ENCODE results near the gene FREM3.

FREM3 gene

DNA sequence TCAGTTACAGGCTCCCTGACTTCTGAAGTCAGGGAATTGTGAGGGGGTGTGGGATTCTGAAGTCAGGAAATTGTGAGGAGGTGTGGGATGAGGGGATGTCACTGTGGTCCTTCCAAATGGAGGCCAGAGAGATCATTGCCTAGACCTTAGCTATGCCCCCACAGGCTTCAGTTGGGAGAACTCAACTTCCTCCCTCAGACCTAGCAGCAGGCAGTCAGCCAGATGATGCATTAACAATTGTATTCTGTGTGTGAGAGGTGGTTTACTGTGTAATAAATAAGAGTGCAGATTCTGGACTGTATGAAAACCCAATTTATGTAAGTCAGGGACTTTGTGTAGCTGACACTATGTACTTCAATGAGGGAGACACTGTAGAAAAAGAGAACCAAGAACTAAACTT is 65.7 kb downstream of the FREM3 start:
- no peak overlapping the region for H3K27ac ChIP-seq
- TF ChIP-seq, protein P1, sequence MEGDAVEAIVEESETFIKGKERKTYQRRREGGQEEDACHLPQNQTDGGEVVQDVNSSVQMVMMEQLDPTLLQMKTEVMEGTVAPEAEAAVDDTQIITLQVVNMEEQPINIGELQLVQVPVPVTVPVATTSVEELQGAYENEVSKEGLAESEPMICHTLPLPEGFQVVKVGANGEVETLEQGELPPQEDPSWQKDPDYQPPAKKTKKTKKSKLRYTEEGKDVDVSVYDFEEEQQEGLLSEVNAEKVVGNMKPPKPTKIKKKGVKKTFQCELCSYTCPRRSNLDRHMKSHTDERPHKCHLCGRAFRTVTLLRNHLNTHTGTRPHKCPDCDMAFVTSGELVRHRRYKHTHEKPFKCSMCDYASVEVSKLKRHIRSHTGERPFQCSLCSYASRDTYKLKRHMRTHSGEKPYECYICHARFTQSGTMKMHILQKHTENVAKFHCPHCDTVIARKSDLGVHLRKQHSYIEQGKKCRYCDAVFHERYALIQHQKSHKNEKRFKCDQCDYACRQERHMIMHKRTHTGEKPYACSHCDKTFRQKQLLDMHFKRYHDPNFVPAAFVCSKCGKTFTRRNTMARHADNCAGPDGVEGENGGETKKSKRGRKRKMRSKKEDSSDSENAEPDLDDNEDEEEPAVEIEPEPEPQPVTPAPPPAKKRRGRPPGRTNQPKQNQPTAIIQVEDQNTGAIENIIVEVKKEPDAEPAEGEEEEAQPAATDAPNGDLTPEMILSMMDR (IDR thresholded peaks at IDR 0.05), result no peak
- TF ChIP-seq ZFX (IDR thresholded peaks at IDR 0.05; ENCODE audit: borderline replicate concordance), result no peak

DNA sequence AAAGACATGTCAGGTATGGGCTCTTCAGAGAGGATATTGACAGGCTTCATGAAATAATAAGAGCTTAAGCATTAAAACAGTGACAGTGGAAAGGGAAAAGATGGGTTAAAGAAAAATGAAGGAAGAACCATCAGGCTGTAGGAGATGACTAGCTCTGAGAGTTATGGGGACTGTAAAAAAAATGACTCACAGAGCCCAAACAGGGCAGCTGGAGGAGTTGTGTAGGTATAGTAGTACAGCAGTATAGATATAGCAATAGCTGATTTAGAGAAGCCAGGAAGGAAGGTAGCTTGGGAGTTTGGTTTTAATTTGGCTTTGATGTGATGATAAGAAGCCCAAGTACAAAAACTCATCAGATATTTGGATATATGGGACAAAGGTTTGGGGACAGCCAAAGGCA is 66.6 kb downstream of the FREM3 start:
- no peak overlapping the region for H3K27ac ChIP-seq
- TF ChIP-seq, protein P1 (IDR thresholded peaks at IDR 0.05), result no peak
- no peak for TF ChIP-seq ZFX (IDR thresholded peaks at IDR 0.05; ENCODE audit: borderline replicate concordance)

DNA sequence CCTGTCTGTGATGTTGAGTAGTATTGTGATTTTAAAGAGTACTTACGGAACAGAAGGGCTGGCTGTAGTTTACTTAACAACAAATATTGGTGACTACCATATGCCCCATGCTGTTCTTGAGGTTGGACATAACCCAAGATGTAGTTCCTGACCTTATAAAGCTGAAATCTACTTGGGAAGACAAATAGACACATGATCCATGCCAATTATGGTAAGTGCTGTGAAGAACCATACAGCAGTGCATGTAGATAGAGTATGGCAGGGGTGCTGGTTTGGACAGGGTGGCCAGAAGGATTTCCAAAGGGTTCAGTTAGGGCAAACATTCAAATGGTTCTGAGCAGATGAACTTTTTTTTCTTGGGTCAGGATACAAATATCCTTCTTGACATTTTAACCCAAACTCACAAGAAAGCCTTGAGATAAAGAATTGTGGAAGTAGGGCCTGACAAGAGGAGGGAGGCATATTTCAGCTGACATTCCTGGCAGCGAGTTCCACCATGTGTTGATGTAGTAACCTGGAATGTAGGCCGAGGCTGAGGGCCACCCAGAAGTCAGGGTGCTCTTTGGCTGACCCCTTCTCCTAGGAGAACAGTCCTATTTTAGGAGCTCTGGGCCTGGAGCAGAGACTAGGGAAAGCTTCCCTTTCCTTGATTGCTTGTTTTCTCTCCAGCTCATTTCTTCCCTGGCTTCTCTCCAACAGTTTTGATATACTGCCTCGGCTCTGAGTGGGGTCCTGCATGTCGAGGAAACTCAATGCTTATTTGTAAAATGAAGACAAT is 74.2 kb downstream of the FREM3 start:
- peak overlapping the region; percentile 28 for H3K27ac ChIP-seq
- TF ChIP-seq, protein P1 (IDR thresholded peaks at IDR 0.05), result no peak
- no peak for TF ChIP-seq ZFX (IDR thresholded peaks at IDR 0.05; ENCODE audit: borderline replicate concordance)

DNA sequence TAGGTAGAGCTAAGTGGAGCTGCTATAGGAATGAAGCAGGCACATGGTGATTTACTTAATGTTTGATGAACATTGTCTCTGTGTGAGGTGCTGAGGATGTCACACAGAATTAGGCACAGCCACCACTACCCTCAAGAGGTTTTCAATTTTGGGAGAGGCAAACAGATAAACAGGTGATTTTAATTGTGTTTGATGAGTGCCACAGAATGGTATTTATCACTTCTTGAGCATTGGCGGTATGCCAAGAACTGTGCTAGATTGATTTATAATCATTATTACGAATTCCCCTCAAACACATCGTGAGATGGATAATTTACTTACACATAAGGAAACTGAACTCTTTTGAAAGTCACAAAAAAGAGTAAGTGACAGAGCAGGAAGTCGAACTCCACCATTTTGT is 74.8 kb downstream of the FREM3 start:
- TF ChIP-seq, protein P1 (IDR thresholded peaks at IDR 0.05), result no peak
- no peak for TF ChIP-seq ZFX (IDR thresholded peaks at IDR 0.05; ENCODE audit: borderline replicate concordance)
- H3K27ac ChIP-seq, result peak overlapping the region; percentile 28

DNA sequence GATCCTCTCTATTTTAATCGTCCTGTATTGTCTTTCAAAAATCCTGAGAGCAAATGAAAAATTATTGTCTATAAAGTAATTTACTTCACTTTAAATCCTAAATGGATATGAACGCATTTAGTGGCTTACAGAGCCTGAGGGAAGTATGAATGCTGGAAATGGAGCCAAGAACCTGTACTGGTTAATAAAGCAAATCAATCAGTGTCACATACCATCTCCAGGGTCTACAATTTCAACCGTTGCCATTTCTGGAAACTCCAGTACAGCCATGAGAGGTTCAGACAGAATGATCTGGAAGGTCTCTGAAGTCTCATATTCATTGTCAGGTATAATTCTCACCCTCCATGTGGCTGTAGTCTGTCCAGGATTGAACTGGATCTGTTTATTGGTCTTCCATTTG is 76.6 kb downstream of the FREM3 start:
- no peak overlapping the region for H3K27ac ChIP-seq
- TF ChIP-seq, protein P1 (IDR thresholded peaks at IDR 0.05), result no peak
- TF ChIP-seq ZFX (IDR thresholded peaks at IDR 0.05; ENCODE audit: borderline replicate concordance), result no peak

DNA sequence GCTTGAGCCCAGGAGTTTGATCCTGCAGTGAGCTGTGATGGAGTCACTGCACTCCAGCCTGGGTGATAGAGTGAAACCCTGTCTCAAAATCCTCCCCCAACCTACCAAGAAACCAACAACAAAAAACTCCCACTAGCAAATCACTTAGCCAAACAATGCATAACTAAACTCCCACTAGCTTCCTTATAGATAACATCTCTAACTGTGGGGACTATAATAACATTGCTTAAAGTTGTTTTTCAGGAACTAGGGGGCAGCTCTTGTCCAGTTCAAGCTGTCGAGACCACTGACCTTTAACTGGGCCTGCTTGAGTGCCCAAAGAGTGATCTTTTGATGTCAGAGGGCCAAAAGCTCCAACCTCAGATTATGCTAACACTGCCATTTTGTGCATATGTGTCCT is 81.7 kb downstream of the FREM3 start:
- TF ChIP-seq, protein P1 (IDR thresholded peaks at IDR 0.05), result no peak
- no peak for TF ChIP-seq ZFX (IDR thresholded peaks at IDR 0.05; ENCODE audit: borderline replicate concordance)
- no peak overlapping the region for H3K27ac ChIP-seq

DNA sequence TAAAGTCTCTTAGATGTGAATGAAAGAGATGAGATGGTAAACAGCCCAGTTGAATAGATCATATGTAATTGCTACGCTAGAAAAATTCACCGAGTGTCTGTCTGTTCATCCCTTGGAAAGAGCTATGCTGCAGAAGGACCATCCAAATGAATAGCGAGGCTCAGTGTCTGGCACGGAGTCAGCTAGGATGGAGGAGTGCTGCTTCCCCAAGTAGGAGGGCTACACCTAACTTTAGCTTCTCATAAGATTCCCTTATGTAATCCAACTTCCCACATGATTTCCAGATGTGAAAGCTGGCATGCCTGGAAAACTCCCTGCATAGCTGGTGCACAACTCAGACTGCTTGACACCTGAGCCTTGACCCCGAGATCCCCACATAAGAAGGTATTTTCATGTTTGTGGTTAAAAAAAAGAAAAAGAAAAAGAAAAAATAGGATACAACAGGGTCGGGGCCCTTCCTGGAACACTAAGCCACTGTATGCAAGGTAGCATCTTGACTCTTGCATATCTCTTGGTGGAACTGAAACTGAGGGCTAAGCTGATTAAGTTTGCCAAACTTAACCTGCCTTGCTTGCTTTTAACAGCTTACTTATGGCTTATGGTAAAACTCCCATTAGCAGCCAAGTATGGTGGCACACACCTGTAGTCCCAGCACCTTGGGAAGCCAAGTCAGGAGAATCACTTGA is 82.3 kb downstream of the FREM3 start:
- H3K27ac ChIP-seq, result no peak overlapping the region
- no peak for TF ChIP-seq ZFX (IDR thresholded peaks at IDR 0.05; ENCODE audit: borderline replicate concordance)
- TF ChIP-seq, protein P1 (IDR thresholded peaks at IDR 0.05), result no peak
